C4-2B (cell line): Measurements from ENCODE around the gene TMEM131L.

ENCODE experiments used
- CTCF ChIP-seq: fragments of 450-650 bp; conservative IDR thresholded peaks from 2 replicates; pipeline ENCODE4 v1.5.1; 2017; ENCODE audit warnings: mild to moderate bottlenecking
- ZFX ChIP-seq: fragments of 450-650 bp; IDR thresholded peaks from 2 replicates; pipeline ENCODE4 v1.6.1; 2017

GRCh38 chr4:153520227-153520626, 54.1 kb downstream of the TMEM131L start:
- TF ChIP-seq CTCF: no peak
- TF ChIP-seq ZFX: no peak
